ENCODE data around the gene SERPINA3.
"Not testable (repeated sequence)": the region's sequence is repeated elsewhere in the genome, so short reads cannot be mapped to it uniquely, and the experiment has no call there.

SERPINA3 gene

GRCh38 chr14:94601884-94602391 is 10.3 kb upstream of the SERPINA3 start:
- H3K27ac ChIP-seq = no peak overlapping the region
- TF ChIP-seq ZFX (IDR thresholded peaks at IDR 0.05) = no peak
- TF ChIP-seq, protein P1, sequence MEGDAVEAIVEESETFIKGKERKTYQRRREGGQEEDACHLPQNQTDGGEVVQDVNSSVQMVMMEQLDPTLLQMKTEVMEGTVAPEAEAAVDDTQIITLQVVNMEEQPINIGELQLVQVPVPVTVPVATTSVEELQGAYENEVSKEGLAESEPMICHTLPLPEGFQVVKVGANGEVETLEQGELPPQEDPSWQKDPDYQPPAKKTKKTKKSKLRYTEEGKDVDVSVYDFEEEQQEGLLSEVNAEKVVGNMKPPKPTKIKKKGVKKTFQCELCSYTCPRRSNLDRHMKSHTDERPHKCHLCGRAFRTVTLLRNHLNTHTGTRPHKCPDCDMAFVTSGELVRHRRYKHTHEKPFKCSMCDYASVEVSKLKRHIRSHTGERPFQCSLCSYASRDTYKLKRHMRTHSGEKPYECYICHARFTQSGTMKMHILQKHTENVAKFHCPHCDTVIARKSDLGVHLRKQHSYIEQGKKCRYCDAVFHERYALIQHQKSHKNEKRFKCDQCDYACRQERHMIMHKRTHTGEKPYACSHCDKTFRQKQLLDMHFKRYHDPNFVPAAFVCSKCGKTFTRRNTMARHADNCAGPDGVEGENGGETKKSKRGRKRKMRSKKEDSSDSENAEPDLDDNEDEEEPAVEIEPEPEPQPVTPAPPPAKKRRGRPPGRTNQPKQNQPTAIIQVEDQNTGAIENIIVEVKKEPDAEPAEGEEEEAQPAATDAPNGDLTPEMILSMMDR (conservative IDR thresholded peaks at IDR 0.05) = no peak

DNA sequence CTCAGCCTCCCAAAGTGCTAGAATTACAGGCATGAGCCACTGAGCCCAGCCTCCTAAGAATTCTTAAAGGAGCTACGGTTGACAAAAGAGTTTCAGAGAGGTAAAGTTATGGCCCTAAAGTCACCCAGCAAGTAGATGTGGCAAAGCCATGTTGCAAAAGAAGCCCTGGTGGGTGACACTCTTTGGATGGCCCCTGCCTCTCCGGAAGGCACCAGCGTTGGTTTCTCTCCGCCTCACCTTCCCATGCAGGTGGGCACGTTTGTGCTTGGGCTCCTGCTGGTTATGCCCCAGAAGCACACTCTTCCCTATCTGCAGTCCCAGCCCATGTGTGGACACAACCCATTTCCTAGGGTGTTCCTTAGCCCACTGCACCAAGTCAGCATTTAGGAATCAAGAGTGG is 9.5 kb upstream of the SERPINA3 start:
- TF ChIP-seq ZFX (IDR thresholded peaks at IDR 0.05) = no peak
- TF ChIP-seq, protein P1 (conservative IDR thresholded peaks at IDR 0.05) = no peak
- H3K27ac ChIP-seq = no peak overlapping the region

GRCh38 chr14:94605361-94605760 is 6.8 kb upstream of the SERPINA3 start:
- TF ChIP-seq ZFX (IDR thresholded peaks at IDR 0.05) = no peak
- TF ChIP-seq, protein P1 (conservative IDR thresholded peaks at IDR 0.05) = no peak
- H3K27ac ChIP-seq = no peak overlapping the region

- H3K27ac ChIP-seq = not testable (repeated sequence)
Observed at GRCh38 chr14:94608966-94609365, 3.2 kb upstream of the SERPINA3 start.

DNA sequence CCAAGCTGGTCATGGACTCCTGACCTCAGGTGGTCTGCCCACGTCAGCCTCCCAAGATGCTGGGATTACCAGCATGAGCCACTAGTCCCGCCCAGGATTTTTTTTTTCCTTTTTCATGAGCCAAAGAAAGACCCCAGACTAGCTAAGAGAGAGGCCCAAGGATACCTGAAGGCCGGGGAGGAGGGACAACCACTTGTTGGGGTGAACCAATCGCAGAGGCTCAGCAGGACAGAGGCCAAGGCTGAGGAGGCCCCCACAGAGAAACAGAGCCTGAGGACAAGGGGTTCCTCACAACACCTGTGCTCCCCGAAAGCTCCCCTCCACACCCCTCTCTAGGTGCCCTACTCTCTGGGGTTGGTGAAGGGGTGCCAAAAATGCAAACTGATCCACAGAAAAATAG is 1.0 kb upstream of the SERPINA3 start:
- TF ChIP-seq, protein P1 (conservative IDR thresholded peaks at IDR 0.05) = no peak
- TF ChIP-seq ZFX (IDR thresholded peaks at IDR 0.05) = no peak
- H3K27ac ChIP-seq = no peak overlapping the region

- H3K27ac ChIP-seq = no peak overlapping the region
- TF ChIP-seq, protein P1 (conservative IDR thresholded peaks at IDR 0.05) = no peak
- no peak for TF ChIP-seq ZFX (IDR thresholded peaks at IDR 0.05)
Observed at GRCh38 chr14:94612580-94613554, 676 bp downstream of the SERPINA3 start.

- TF ChIP-seq ZFX (IDR thresholded peaks at IDR 0.05) = no peak
- TF ChIP-seq, protein P1 (conservative IDR thresholded peaks at IDR 0.05) = no peak
Observed at GRCh38 chr14:94613720-94614644, 1.8 kb downstream of the SERPINA3 start.

More at GRCh38 chr14:94613720-94614644, 1.8 kb downstream of the SERPINA3 start:
- H3K27ac ChIP-seq = no peak overlapping the region
